Thymus (tissue), 11 donors: ENCODE data around the gene ROGDI. TPM values are rescaled to one million over a fixed set of nuclear protein-coding genes. Genes with fewer than 3 reads are reported as not detected.

Experiments used
- DNase-seq, 9 donors: peaks; one replicate each; pipeline ENCODE4 v3.0.0-alpha.2; 2013; ENCODE audit warnings: low spot score in 9 of 9, low read depth in 6 of 9, missing footprints in 1 of 9
- H3K27ac ChIP-seq, 2 donors: one replicate each; pipeline ENCODE4 v1.5.1; 2013; ENCODE audit warnings: control low read depth in 1 of 2, low read depth in 1 of 2, low read length in 1 of 2, mild to moderate bottlenecking in 1 of 2, moderate library complexity in 1 of 2
- H3K27me3 ChIP-seq, 2 donors: one replicate each; pipeline ENCODE4 v1.5.1; 2013; ENCODE audit warnings: low read length in 1 of 2; ENCODE audit not compliant: control insufficient read depth in 2 of 2, insufficient read depth in 1 of 2
- H3K36me3 ChIP-seq, 2 donors: one replicate each; pipeline ENCODE4 v1.5.1; 2013; ENCODE audit warnings: low read length in 1 of 2, mild to moderate bottlenecking in 1 of 2, moderate library complexity in 1 of 2; ENCODE audit not compliant: control insufficient read depth in 2 of 2, insufficient read depth in 2 of 2
- H3K4me1 ChIP-seq, 2 donors: one replicate each; pipeline ENCODE4 v1.5.1; 2013; ENCODE audit warnings: low read length in 2 of 2; ENCODE audit not compliant: control insufficient read depth in 2 of 2, insufficient read depth in 2 of 2
- H3K4me3 ChIP-seq, 2 donors: one replicate each; pipeline ENCODE4 v1.5.1; 2013; ENCODE audit warnings: low read length in 2 of 2, control low read depth in 1 of 2, mild to moderate bottlenecking in 1 of 2
- H3K9me3 ChIP-seq, 2 donors: one replicate each; pipeline ENCODE4 v1.5.1; 2013; ENCODE audit warnings: low read length in 1 of 2, mild to moderate bottlenecking in 1 of 2; ENCODE audit not compliant: control insufficient read depth in 2 of 2, insufficient read depth in 1 of 2
- WGBS: extraction: QIAGEN DNeasy Blood & Tissue Kit; methylation state at CpG from one replicate; pipeline ENCODE4 v1.1.7; 2013; 5-methylcytosine and 5-hydroxymethylcytosine counted together
- polyA plus RNA-seq: library from polyadenylated mRNA; stranded (reverse); fragments of 200-250 nt; gene quantifications from one replicate; pipeline ENCODE4 v1.2.3, GENCODE V29; 2013
- total RNA-seq: library from RNA; stranded (reverse); fragments of 120-200 nt; gene quantifications from one replicate; pipeline ENCODE4 v1.2.4, GENCODE V29; 2013
- donor health status: healthy.

The ROGDI gene
- total and polyA plus RNA-seq, 2 donors = 28.0 to 40.8 TPM

GRCh38 chr16:4766875-4767628 lies 35.4 kb downstream of the ROGDI start, which contains the start of gene ZNF500:
TSS of gene ZNF500 (minus strand) at chr16:4767162. CDS start at chr16:4765978, 1,184 bp downstream.
- H3K4me3 ChIP-seq = peak within 1 kb of the TSS; percentile 87 to 98
- 3% methylated on average over 72 of the region's 72 CpGs for WGBS
- H3K4me1 ChIP-seq = peaks cover 17 to 33% of the 10 kb centered on the region in 2 donors
- H3K36me3 ChIP-seq = peaks cover 25 to 28% of the 10 kb centered on the region in 2 donors
- no peaks in the 10 kb centered on the region for H3K9me3 ChIP-seq
- H3K27ac ChIP-seq = peak within 1 kb of the TSS; percentile 55 to 91
- DNase-seq = peak; percentile 87 to 97 (median 94)
- no peaks in the 10 kb centered on the region for H3K27me3 ChIP-seq

- H3K4me1 ChIP-seq = peaks cover 17 to 33% of the 10 kb centered on the region in 2 donors
- no peak overlapping the region for H3K27ac ChIP-seq
- WGBS = 85% methylated on average over 26 of the region's 26 CpGs
- peak overlapping the region; percentile 87 to 98 for H3K4me3 ChIP-seq
- no peaks in the 10 kb centered on the region for H3K9me3 ChIP-seq
- H3K36me3 ChIP-seq = peaks cover 36% of the 10 kb centered on the region in 2 donors
- no peaks in the 10 kb centered on the region for H3K27me3 ChIP-seq
- DNase-seq = no peak
Measured at GRCh38 chr16:4765511-4766474, 36.6 kb downstream of the ROGDI start.

GRCh38 chr16:4763791-4764190 lies 38.6 kb downstream of the ROGDI start:
- Histone ChIP-seq H3K4me1 (peaks cover 17 to 29% of the 10 kb centered on the region in 2 donors), H3K4me3 (no peak overlapping the region), H3K36me3 (peaks cover 55% of the 10 kb centered on the region in 2 donors), H3K27me3 (no peaks in the 10 kb centered on the region), H3K27ac (no peak overlapping the region), H3K9me3 (no peaks in the 10 kb centered on the region)
- 98% methylated on average over 7 of the region's 7 CpGs for WGBS
- no peak for DNase-seq

- H3K27ac ChIP-seq = no peak overlapping the region
- H3K36me3 ChIP-seq = peaks cover 63 to 64% of the 10 kb centered on the region in 2 donors
- no peak overlapping the region for H3K4me3 ChIP-seq
- WGBS = 96% methylated on average over 9 of the region's 9 CpGs
- H3K4me1 ChIP-seq = peaks cover 9 to 15% of the 10 kb centered on the region in 2 donors
- no peak for DNase-seq
- H3K27me3 ChIP-seq = no peaks in the 10 kb centered on the region
- H3K9me3 ChIP-seq = no peaks in the 10 kb centered on the region
Measured at GRCh38 chr16:4762205-4762604, 40.2 kb downstream of the ROGDI start.

GRCh38 chr16:4760221-4760910 lies 42.1 kb downstream of the ROGDI start:
- DNase-seq = no peak
- peaks cover 1 to 2% of the 10 kb centered on the region in 2 donors for H3K9me3 ChIP-seq
- no peaks in the 10 kb centered on the region for H3K27me3 ChIP-seq
- no peak overlapping the region for H3K27ac ChIP-seq
- no peak overlapping the region for H3K4me3 ChIP-seq
- H3K36me3 ChIP-seq = peaks cover 72 to 73% of the 10 kb centered on the region in 2 donors
- WGBS = 98% methylated on average over 23 of the region's 23 CpGs
- H3K4me1 ChIP-seq = peaks cover 1 to 3% of the 10 kb centered on the region in 2 donors

GRCh38 chr16:4755687-4756086 lies 46.7 kb downstream of the ROGDI start:
- Histone ChIP-seq H3K9me3 (peaks cover 4 to 8% of the 10 kb centered on the region in 2 donors), H3K4me3 (no peak overlapping the region), H3K4me1 (no peaks in the 10 kb centered on the region), H3K27ac (no peak overlapping the region), H3K27me3 (no peaks in the 10 kb centered on the region), H3K36me3 (peaks cover 74 to 82% of the 10 kb centered on the region in 2 donors)
- DNase-seq = no peak
- 98% methylated on average over 6 of the region's 6 CpGs for WGBS

GRCh38 chr16:4754865-4755264 lies 47.6 kb downstream of the ROGDI start:
- Histone ChIP-seq H3K27me3 (no peaks in the 10 kb centered on the region), H3K9me3 (peaks cover 4 to 8% of the 10 kb centered on the region in 2 donors), H3K4me1 (no peaks in the 10 kb centered on the region), H3K4me3 (no peak overlapping the region), H3K27ac (no peak overlapping the region), H3K36me3 (peaks cover 71 to 74% of the 10 kb centered on the region in 2 donors)
- DNase-seq = no peak
- WGBS = 98% methylated on average over 4 of the region's 4 CpGs

- peaks cover 58 to 62% of the 10 kb centered on the region in 2 donors for H3K36me3 ChIP-seq
Measured at GRCh38 chr16:4753227-4753626, 49.2 kb downstream of the ROGDI start.

More at GRCh38 chr16:4753227-4753626, 49.2 kb downstream of the ROGDI start:
- no peaks in the 10 kb centered on the region for H3K27me3 ChIP-seq
- peaks cover 4 to 10% of the 10 kb centered on the region in 2 donors for H3K4me1 ChIP-seq
- peaks cover 4 to 8% of the 10 kb centered on the region in 2 donors for H3K9me3 ChIP-seq
- H3K4me3 ChIP-seq = no peak overlapping the region
- no peak for DNase-seq
- WGBS = 98% methylated on average over 11 of the region's 11 CpGs
- H3K27ac ChIP-seq = no peak overlapping the region
